GM18873 (cell line): ENCODE measurements around the gene PKN2.

Experiments used
- ATAC-seq: cut with Tn5 transposase; IDR thresholded peaks from one replicate; pipeline ENCODE4 v1.9.1; 2021; ENCODE audit warnings: mild to moderate bottlenecking, moderate library complexity, moderate number of reproducible peaks; ENCODE audit not compliant: unreplicated experiment, low FRiP score

PKN2 gene

GRCh38 chr1:88730132-88730675 lies 46.1 kb downstream of the PKN2 start:
- ATAC-seq: no peak

GRCh38 chr1:88730995-88731394 lies 46.9 kb downstream of the PKN2 start:
- ATAC-seq: no peak

GRCh38 chr1:88731475-88732269 lies 47.6 kb downstream of the PKN2 start:
- ATAC-seq: no peak

- ATAC-seq: no peak
These were observed 51.3 kb downstream of the PKN2 start for GRCh38 chr1:88735382-88735781.

GRCh38 chr1:88735909-88736308 lies 51.8 kb downstream of the PKN2 start:
- no peak for ATAC-seq

GRCh38 chr1:88736633-88737248 lies 52.7 kb downstream of the PKN2 start:
- no peak for ATAC-seq

- ATAC-seq: no peak
These were observed 53.4 kb downstream of the PKN2 start for GRCh38 chr1:88737338-88737927.

GRCh38 chr1:88740784-88741183 lies 56.7 kb downstream of the PKN2 start:
- ATAC-seq: no peak

- no peak for ATAC-seq
These were observed 57.3 kb downstream of the PKN2 start for GRCh38 chr1:88741413-88741812.

GRCh38 chr1:88742531-88742930 lies 58.5 kb downstream of the PKN2 start:
- ATAC-seq: no peak

GRCh38 chr1:88744142-88744541 lies 60.1 kb downstream of the PKN2 start:
- peak; percentile 81 for ATAC-seq

GRCh38 chr1:88746916-88747315 lies 62.8 kb downstream of the PKN2 start:
- ATAC-seq: no peak

GRCh38 chr1:88751714-88752113 lies 67.6 kb downstream of the PKN2 start:
- no peak for ATAC-seq

- ATAC-seq: no peak
These were observed 69.4 kb downstream of the PKN2 start for GRCh38 chr1:88753506-88753905.

- ATAC-seq: no peak
These were observed 79.8 kb downstream of the PKN2 start for GRCh38 chr1:88763649-88764406.

- ATAC-seq: no peak
These were observed 84.1 kb downstream of the PKN2 start for GRCh38 chr1:88768187-88768586.

GRCh38 chr1:88768816-88769215 lies 84.7 kb downstream of the PKN2 start:
- no peak for ATAC-seq

- no peak for ATAC-seq
These were observed 89.6 kb downstream of the PKN2 start for GRCh38 chr1:88773540-88774150.

GRCh38 chr1:88774151-88774556 lies 90.1 kb downstream of the PKN2 start:
- ATAC-seq: no peak

- no peak for ATAC-seq
These were observed 93.6 kb downstream of the PKN2 start for GRCh38 chr1:88777604-88778149.
